IPS DF 6.9 (cell line): Measurements from ENCODE around the gene LGALS8.

ENCODE experiments used
- DNase-seq: peaks from one replicate; pipeline ENCODE4 v3.0.0-alpha.2; 2013; ENCODE audit warnings: low read depth, low spot score
- H3K27ac ChIP-seq: one replicate; pipeline ENCODE4 v1.5.1; 2013; ENCODE audit warnings: low read length, control low read depth
- H3K27me3 ChIP-seq: 2 replicates; pipeline ENCODE4 v1.6.1; 2013; ENCODE audit warnings: mild to moderate bottlenecking, low read length; ENCODE audit not compliant: control insufficient read depth, insufficient read depth
- H3K36me3 ChIP-seq: 2 replicates; pipeline ENCODE4 v1.6.1; 2013; ENCODE audit warnings: low read length; ENCODE audit not compliant: control insufficient read depth, insufficient read depth
- H3K4me1 ChIP-seq: 2 replicates; pipeline ENCODE4 v1.6.1; 2013; ENCODE audit warnings: low read length; ENCODE audit not compliant: control insufficient read depth, insufficient read depth
- H3K4me3 ChIP-seq: 2 replicates; pipeline ENCODE4 v1.5.1; 2013; ENCODE audit warnings: mild to moderate bottlenecking, low read length
- H3K9me3 ChIP-seq: 2 replicates; pipeline ENCODE4 v1.6.1; 2013; ENCODE audit warnings: low read length, inconsistent platforms; ENCODE audit not compliant: control insufficient read depth, insufficient read depth
- WGBS: extraction: QIAGEN DNeasy Blood & Tissue Kit; methylation state at CpG from one replicate; pipeline ENCODE4 v1.1.7; 2013; ENCODE audit warnings: mixed read lengths, missing lambda C conversion rate; ENCODE audit not compliant: insufficient read length, insufficient coverage; 5-methylcytosine and 5-hydroxymethylcytosine counted together

Gene LGALS8

DNA sequence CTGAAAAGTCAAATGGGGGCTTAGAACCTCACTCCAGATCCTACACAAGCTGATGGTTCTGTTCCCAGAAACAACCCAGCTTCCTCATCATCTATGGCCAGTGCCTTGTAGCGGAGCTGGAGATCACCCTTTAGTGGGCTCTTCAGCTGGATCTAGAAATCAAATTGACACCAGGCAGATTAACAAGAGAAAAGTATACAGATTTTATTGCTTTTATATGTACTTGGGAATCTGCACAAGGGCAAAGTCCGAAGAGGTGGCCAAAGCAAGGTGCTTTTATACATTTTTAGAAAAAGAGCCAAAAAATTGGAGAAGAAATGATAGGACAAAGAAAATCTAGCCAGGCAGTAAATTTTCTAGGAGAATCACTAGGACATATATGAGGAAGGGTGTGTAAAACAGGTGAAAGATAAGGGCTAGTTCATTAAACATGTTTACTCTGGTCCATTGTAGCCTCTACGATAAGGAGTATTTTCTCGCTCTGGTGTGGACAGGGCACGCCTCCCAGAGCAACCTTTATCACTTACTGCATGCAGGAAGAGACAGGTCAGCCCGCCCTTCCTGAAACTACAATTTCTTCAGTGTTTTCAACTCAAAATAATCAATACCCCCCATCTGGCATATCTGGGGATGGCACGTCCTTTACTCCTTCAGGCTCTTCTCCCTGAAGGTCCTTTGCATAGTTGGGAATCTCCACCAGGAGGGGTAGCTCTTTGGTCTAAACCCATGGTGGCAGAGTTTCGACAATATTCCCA, 14.0 kb upstream of the LGALS8 start:
- no peaks in the 10 kb centered on the region for H3K9me3 ChIP-seq
- no peak for DNase-seq
- no peaks in the 10 kb centered on the region for H3K27me3 ChIP-seq
- no peak overlapping the region for H3K27ac ChIP-seq
- WGBS: no CpG with 5 or more reads among the region's 8 CpGs
- H3K4me3 ChIP-seq: no peak overlapping the region
- H3K4me1 ChIP-seq: no peaks in the 10 kb centered on the region
- no peaks in the 10 kb centered on the region for H3K36me3 ChIP-seq

DNA sequence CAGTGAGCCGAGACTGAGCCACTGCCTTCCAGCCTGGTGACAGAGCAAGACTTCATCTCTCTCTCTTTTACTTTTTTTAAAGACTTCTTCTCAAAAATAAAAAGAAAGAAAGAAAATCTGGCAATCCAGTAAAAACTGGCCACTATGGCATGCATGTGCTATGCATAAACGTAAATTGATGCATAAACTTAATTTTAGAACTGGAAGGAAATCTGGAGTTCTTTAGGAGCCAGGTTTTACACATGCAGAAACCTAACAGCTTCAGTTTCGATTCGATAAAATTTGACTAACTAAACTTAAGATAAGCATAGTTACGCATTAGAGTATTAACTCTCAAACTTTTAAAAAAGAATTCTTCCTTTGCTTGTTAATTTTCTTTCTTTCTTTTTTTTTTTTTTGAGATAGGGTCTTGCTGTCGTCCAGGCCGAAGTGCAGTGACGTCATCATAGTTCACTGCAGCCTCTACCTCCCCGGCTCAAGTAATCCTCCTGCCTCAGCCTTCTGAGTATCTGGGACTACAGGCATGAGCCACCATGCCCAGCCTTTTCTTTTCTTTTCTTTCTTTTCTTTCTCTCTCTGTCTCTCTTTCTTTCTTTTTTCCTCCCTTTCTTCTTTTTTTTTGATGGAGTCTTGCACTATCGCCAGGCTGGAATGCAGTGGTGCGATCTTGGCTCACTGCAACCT, 11.9 kb upstream of the LGALS8 start:
- WGBS: no CpG with 5 or more reads among the region's 11 CpGs
- no peak overlapping the region for H3K27ac ChIP-seq
- no peak overlapping the region for H3K4me3 ChIP-seq
- DNase-seq: no peak
- no peaks in the 10 kb centered on the region for H3K9me3 ChIP-seq
- H3K27me3 ChIP-seq: no peaks in the 10 kb centered on the region
- H3K36me3 ChIP-seq: no peaks in the 10 kb centered on the region
- H3K4me1 ChIP-seq: no peaks in the 10 kb centered on the region; the same call in 1 of the 2 replicates

DNA sequence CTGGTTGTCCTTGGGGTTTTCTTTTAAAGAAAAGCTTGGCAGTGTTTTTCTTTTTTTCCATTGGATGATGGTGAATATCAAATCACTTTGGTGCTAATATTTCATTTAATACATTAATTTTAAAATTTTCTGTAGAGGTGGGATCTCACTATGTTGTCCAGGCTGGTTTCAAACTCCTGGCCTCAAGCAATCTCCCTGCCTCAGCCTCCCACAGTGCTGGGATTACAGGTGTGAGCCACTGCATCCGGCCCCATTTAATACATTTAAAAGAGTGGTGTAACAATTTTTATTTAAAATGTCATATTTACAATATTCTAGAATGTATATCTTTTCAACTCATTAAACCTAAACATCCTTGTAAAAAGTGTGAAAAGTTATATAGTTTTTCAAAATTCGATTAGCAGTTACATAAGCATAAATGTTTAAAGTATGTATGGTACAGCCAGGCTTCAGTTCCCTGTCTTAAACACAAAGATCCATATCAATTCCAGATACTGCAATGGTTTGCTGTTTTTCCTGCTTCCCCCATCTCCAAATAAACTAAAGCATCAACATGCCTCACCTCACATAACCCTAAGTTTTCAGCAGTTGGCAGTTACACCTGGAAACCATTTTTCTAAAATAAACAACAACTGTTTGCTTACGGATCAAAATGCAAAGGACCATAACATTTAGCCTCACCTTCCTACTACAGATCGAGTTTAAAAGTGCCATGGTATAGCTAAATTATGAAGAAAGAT, 8.9 kb upstream of the LGALS8 start:
- WGBS: no CpG with 5 or more reads among the region's 4 CpGs
- H3K27ac ChIP-seq: no peak overlapping the region
- no peaks in the 10 kb centered on the region for H3K27me3 ChIP-seq
- no peaks in the 10 kb centered on the region for H3K36me3 ChIP-seq
- no peak for DNase-seq
- H3K9me3 ChIP-seq: no peaks in the 10 kb centered on the region
- H3K4me3 ChIP-seq: no peak overlapping the region
- no peaks in the 10 kb centered on the region; the same call in 1 of the 2 replicates for H3K4me1 ChIP-seq

GRCh38 chr1:236515443-236515958, 8.3 kb upstream of the LGALS8 start:
- no peak for DNase-seq
- Histone ChIP-seq H3K9me3 (no peaks in the 10 kb centered on the region), H3K4me3 (no peak overlapping the region), H3K36me3 (no peaks in the 10 kb centered on the region), H3K27ac (no peak overlapping the region), H3K4me1 (no peaks in the 10 kb centered on the region; the same call in 1 of the 2 replicates), H3K27me3 (0 out of 2 replicates have a peak, but pooled peaks cover under 1% of the 10 kb centered on the region)
- no CpG with 5 or more reads among the region's 4 CpGs for WGBS

DNA sequence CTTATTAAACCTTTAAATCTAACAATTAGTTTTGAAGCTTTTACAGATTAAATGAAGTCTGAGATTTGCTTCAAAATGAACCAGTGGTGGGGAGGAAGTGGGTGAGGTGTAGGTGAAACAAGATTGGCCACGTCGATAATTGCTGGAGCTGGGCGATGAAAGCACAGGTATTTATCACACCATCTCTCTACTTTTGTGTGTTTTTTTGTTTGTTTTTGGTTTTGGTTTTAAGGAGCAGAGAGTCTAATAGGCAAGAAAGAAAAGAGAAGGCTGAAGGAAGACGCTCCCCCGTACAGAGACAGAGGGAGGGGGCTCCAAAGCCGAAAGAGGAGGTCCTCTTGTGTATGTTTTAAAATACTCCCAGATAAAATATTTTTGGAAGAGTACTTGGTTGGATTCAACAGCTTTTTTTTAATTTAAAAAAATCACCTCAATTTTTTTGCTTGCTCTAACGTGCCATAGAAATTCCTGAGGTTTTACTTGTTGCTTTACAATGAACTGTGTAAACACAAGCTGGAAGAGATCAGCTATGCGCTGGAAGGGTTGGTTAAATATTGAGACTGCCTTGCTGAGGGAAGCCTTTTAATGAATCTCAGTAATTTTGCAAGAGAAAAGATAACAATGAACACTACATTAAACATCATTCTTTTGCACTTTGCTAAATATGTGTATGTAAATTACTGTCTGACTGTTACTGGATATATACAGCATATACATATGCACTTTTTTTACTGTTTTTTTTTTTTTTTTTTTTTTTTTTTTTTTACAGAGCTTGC, 6.7 kb upstream of the LGALS8 start:
- H3K36me3 ChIP-seq: no peaks in the 10 kb centered on the region
- H3K27ac ChIP-seq: no peak overlapping the region
- H3K4me1 ChIP-seq: no peaks in the 10 kb centered on the region; the same call in 1 of the 2 replicates
- no peak overlapping the region for H3K4me3 ChIP-seq
- no peak for DNase-seq
- 0 out of 2 replicates have a peak, but pooled peaks cover 2% of the 10 kb centered on the region for H3K27me3 ChIP-seq
- no peaks in the 10 kb centered on the region for H3K9me3 ChIP-seq
- no CpG with 5 or more reads among the region's 8 CpGs for WGBS

- Histone ChIP-seq H3K4me3 (no peak overlapping the region), H3K36me3 (no peaks in the 10 kb centered on the region), H3K27ac (no peak overlapping the region), H3K4me1 (peaks cover 2% of the 10 kb centered on the region), H3K27me3 (0 out of 2 replicates have a peak, but pooled peaks cover 2% of the 10 kb centered on the region), H3K9me3 (no peaks in the 10 kb centered on the region)
- WGBS: 100% methylated on average over 1 of the region's 5 CpGs
- DNase-seq: no peak
Measured at GRCh38 chr1:236518322-236518721, 5.5 kb upstream of the LGALS8 start.

DNA sequence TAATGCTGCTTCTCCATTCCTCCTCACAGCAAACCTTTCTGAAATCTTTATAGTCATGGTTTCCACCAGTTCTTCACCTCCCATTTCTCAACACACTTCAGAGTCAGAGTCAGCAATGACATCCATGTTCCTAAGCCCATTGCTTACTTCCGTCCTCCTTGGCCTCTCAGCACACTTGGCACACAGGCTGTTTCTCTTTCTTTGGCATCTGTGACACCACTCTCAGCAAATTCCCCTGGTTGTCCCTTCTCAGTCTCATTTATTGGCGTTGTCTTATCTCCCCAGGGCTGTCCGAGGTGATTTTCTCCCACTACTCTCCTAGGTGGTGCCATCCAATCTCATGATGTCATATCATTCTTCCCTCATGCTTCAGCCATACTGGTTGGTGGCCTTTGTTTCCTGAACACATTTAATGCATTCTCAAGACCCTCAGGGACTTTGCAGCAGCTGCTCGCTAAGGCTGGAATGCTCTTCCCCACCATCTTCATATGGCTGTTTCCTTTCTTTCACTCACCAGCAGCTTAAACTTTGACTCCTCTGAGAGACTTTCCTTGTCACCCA, 3.3 kb upstream of the LGALS8 start:
- Histone ChIP-seq H3K36me3 (no peaks in the 10 kb centered on the region), H3K27ac (no peak overlapping the region), H3K4me3 (no peak overlapping the region), H3K4me1 (peaks cover 2% of the 10 kb centered on the region), H3K9me3 (no peaks in the 10 kb centered on the region), H3K27me3 (0 out of 2 replicates have a peak, but pooled peaks cover 2% of the 10 kb centered on the region)
- WGBS: no CpG with 5 or more reads among the region's 4 CpGs
- no peak for DNase-seq

GRCh38 chr1:236522937-236523703, 662 bp upstream of the LGALS8 start:
- no CpG with 5 or more reads among the region's 26 CpGs for WGBS
- no peaks in the 10 kb centered on the region for H3K9me3 ChIP-seq
- peak overlapping the region; percentile 85; the same call in 1 of the 2 replicates for H3K4me3 ChIP-seq
- H3K36me3 ChIP-seq: no peaks in the 10 kb centered on the region
- no peak overlapping the region for H3K27ac ChIP-seq
- 0 out of 2 replicates have a peak, but pooled peaks cover 2% of the 10 kb centered on the region for H3K27me3 ChIP-seq
- DNase-seq: no peak
- H3K4me1 ChIP-seq: peaks cover 2% of the 10 kb centered on the region; the same call in 1 of the 2 replicates
